Astrocyte of the spinal cord (primary cell): Measurements from ENCODE around the gene NOMO2.
"Not testable (repeated sequence)": the region's sequence is repeated elsewhere in the genome, so short reads cannot be mapped to it uniquely, and the experiment has no call there.

Source experiments
- DNase-seq: peaks from one replicate; pipeline ENCODE4 v3.0.0; 2011; ENCODE audit warnings: low read depth, low spot score
- H3K4me3 ChIP-seq: 2 replicates; pipeline ENCODE4 v1.5.1; 2011; ENCODE audit warnings: low read depth, mild to moderate bottlenecking, low read length, moderate library complexity
- CTCF ChIP-seq: IDR thresholded peaks from 2 replicates; pipeline ENCODE4 v1.5.1; 2012; ENCODE audit warnings: low read depth, mild to moderate bottlenecking, low read length, inconsistent platforms
- in situ Hi-C: cut with HindIII; loops from 2 replicates; pipeline ENCODE4 v1.10.0; 2017; ENCODE audit warnings: low sequenced_read_pairs

NOMO2 gene

GRCh38 chr16:18561727-18562314 lies at the start of gene NOMO2:
Gene NOMO2, minus strand, starts transcription at chr16:18562097. Its CDS starts 57 bp downstream, at chr16:18562040.
- peak; percentile 2 for DNase-seq
- in situ Hi-C loops, result not testable (repeated sequence)
- peak within 1 kb of the TSS; percentile 47 for H3K4me3 ChIP-seq

DNA sequence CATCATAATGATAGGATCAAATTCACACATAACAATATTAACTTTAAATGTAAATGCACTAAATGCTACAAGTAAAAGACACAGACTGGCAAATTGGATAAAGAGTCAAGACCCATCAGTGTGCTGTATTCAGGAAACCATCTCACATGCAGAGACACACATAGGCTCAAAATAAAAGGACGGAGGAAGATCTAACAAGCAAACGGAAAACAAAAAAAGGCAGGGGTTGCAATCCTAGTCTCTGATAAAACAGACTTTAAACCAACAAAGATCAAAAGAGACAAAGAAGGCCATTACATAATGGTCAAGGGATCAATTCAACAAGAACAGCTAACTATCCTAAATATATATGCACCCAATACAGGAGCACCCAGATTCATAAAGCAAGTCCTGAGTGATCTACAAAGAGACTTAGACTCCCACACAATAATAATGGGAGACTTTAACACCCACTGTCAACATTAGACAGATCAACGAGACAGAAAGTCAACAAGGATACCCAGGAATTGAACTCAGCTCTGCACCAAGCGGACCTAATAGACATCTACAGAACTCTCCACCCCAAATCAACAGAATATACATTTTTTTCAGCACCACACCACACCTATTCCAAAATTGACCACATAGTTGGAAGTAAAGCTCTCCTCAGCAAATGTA lies 48.4 kb upstream of the NOMO2 start:
- in situ Hi-C loops, H3K4me3 ChIP-seq, DNase-seq: not testable (repeated sequence)

DNA sequence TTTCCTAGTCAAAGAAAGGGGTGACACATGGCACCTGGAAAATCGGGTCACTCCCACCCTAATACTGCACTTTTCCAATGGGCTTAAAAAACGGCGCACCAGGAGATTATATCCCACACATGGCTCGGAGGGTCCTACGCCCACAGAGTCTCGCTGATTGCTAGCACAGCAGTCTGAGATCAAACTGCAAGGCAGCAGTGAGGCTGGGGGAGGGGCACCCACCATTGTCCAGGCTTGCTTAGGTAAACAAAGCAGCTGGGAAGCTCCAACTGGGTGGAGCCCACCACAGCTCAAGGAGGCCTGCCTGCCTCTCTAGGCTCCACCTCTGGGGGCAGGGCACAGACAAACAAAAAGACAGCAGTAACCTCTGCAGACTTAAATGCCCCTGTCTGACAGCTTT lies 46.4 kb upstream of the NOMO2 start:
- H3K4me3 ChIP-seq, DNase-seq, in situ Hi-C loops: not testable (repeated sequence)

DNA sequence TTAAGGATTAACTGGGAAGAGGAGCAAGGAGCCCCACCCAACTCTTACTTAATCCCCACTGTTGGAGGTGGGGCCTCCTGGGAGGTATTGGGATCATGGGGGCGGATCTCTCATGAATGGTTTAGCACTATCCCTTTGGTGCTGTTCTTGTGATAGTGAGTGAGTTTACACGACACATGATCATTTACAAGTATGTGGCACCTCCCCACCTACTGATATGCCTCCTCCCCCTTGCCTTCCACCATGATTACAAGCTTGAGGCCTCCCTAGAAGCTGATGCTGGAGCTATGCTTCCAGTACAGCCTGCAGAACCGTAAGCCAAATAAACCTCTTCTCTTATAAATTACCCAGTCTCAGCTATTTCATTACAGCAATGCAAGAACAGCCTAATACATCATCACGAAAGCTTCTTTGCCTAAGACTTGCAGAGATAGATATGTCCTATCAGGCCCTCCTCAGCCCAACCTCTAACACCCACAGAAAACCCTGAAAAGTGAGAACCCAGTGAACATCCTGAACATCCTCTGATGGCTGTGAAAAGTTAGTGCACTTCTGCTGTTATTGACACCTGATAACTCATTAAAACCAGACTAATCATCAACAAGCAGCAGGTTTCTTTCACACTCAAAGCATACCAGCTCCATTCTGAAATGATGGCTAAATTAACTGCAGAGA lies 41.8 kb upstream of the NOMO2 start:
- H3K4me3 ChIP-seq, in situ Hi-C loops, DNase-seq: not testable (repeated sequence)

DNA sequence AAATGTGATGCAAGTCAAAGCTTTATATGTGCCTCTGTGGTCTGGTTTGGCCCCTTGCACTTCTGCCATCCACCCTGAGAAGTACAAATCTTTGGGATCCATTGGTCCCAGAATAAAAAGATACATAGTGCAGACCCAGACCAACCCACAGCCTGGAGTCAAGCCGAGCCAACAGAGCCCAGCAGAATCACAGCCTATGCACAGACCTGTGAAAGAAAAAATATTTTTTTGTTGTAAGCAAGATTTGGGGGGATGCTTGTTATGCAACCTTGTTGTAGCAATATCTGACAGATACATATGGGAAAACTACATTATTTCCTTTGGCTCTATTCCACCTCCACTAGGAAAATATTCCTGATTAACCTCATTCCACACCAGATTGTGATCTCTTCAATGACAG lies 36.7 kb upstream of the NOMO2 start:
- H3K4me3 ChIP-seq, in situ Hi-C loops, DNase-seq: not testable (repeated sequence)

- DNase-seq, H3K4me3 ChIP-seq, in situ Hi-C loops: not testable (repeated sequence)
Observed at GRCh38 chr16:18597734-18598133, 35.8 kb upstream of the NOMO2 start.

DNA sequence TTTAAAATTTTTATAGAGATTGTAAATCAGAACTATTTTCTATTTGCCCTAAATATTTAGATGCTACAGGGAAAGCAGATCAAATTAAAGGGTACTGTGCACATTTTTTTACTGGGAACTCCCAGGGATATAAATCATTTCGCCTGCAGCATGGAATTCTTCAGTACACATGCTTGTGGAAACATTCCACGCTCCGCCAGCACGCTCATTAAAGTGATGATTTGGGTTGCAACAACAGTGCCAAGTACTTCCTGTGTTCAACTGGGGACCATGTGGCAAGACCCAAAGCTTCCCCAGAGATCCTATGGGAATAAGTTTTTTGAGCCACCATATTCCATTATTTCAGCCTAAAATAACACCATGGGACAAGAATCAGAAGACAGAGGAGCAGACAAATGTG lies 35.4 kb upstream of the NOMO2 start:
- DNase-seq, H3K4me3 ChIP-seq, in situ Hi-C loops: not testable (repeated sequence)

DNA sequence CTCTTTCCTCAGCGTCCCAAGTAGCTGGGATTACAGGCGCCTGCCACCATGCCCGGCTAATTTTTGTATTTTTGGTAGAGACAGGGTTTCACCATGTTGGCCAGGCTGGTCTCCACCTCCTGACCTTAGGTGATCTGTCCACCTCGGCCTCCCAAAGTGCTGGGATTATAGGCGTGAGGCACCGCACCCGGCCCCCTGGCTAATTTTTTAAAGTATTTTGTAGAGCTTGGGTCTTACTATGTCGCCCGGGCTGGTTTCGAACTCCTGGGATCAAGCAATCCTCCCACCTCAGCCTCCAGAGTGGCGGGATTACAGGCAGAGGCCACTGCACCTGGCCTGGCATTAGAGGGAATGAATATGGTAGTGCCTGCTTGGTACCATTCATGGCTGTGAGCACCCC lies 33.9 kb upstream of the NOMO2 start:
- DNase-seq, in situ Hi-C loops, H3K4me3 ChIP-seq: not testable (repeated sequence)

DNA sequence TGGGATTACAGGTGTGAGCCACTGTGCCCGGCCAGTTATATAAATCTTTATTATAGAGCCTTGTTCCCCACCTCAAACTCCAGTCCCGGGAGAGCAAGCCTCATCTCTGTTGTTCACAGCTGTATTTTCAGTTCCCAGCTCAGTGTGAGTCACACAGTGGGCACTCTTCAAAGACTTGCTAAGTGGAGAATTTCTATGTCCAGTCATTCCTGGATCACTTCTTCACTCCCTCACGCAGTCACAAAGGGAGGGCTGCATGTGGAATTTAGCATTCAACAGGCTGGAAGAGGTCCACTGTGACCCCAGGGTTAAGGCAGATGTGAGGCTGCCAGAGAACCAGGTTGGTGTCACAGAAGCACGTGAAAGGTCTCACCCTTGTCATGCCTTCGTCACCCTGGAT lies 33.0 kb upstream of the NOMO2 start:
- DNase-seq, in situ Hi-C loops, H3K4me3 ChIP-seq: not testable (repeated sequence)

DNA sequence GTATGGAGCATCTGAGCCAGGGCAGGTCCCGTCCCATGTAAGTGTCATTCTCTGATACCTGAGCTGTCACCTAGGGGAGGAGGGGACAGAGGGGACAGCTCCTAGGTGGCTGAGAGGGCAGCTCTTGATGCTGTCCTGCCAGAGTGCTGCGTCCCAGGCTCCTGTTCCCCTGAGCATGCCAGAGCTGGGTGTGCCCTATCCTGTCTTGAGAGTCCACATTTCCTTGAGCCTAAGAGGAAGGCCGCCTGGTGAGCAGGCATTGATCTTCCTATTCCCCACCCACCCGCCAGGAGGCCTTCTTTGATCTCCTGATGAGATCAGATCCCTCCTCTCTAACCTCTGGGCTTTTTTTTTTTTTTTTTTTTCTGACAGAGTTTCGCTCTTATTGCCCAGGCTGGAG lies 32.0 kb upstream of the NOMO2 start:
- in situ Hi-C loops, DNase-seq, H3K4me3 ChIP-seq: not testable (repeated sequence)

GRCh38 chr16:18592982-18593381 lies 31.1 kb upstream of the NOMO2 start:
- in situ Hi-C loops, result not testable (repeated sequence)

DNA sequence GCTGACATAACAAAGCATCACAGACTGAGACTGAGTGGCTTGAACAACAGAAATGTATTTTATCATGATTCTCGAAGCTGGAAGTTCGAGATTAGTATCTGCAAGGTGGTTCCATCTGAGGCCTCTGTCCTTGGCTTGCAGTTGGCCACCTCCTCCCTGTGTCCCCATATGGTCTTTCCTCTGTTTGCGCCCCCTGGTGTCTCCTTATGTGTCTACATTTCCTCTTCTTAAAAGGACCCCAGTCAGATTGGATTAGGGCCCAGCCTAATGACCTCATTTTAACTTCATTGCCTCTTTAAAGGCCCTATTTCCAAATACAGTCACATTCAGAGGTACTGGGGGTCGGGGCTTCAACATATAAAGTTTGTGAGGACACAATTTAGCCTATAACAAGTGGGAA lies 30.0 kb upstream of the NOMO2 start:
- H3K4me3 ChIP-seq, in situ Hi-C loops: not testable (repeated sequence)
- DNase-seq, result peak; percentile 5
- peak; percentile 14 for TF ChIP-seq CTCF

More at GRCh38 chr16:18592982-18593381, 31.1 kb upstream of the NOMO2 start:
- not testable (repeated sequence) for H3K4me3 ChIP-seq, DNase-seq

DNA sequence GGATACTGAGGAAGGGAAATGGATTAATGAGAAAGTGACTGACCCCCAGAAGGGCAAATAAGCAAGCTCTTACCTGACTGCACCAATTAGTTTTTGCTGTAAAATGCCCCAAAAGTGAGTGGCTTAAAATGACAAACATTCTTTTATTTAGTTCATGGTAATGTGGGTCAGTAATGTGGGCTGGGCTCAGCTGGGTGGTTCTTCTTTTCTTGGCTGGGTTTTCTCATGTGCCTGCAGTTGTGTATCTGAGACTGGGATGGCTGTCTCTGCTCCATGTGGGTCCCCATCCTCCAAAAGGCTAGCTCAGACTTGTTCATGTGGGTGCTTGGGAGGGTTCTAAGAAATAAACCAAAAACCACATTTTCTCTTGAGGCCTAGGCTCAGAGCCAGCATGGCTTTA lies 29.5 kb upstream of the NOMO2 start:
- DNase-seq, H3K4me3 ChIP-seq, in situ Hi-C loops: not testable (repeated sequence)

DNA sequence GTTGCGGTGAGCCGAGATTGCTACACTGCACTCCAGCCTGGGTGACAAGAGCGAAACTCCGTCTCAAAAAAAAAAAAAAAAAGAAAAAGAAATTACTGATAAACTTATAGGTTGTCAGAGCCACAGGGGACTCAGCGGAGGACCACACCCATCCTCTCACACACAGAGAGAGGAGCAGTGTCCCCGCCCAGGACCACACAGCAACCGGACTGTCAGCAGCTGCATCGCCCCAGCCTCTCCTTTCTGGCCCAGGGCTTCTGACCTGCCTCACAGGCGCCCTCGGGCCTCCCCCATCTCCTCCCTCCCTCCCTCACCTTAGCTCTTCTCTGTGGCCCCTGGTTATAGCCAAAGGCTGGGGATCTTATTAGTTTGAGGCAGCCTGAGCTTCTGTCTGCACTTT lies 27.9 kb upstream of the NOMO2 start:
- H3K4me3 ChIP-seq, in situ Hi-C loops, DNase-seq: not testable (repeated sequence)

GRCh38 chr16:18586560-18587540 lies 25.0 kb upstream of the NOMO2 start:
- H3K4me3 ChIP-seq, in situ Hi-C loops, DNase-seq: not testable (repeated sequence)

- in situ Hi-C loops, DNase-seq, H3K4me3 ChIP-seq: not testable (repeated sequence)
Observed at GRCh38 chr16:18585789-18586188, 23.9 kb upstream of the NOMO2 start.
